GM23338 (cell line): ENCODE measurements around the gene ACSL6.

Experiments used
- CREB1 ChIP-seq: fragments of 250-450 bp; sonication (Bioruptor Pico); IDR thresholded peaks from 2 replicates; pipeline ENCODE4 v1.5.0; 2020; ENCODE audit warnings: low read depth, mild to moderate bottlenecking, moderate library complexity
- CTCF ChIP-seq, 2 experiments: fragments of 200-600 bp in 1 of 2; sonication (generic) in 1 of 2; conservative IDR thresholded peaks; 2 replicates each; pipeline versions ENCODE4 v1.5.1 to v1.6.1; 2016 to 2017; ENCODE audit warnings: antibody characterized with exemption in 2 of 2, low read depth in 2 of 2, mild to moderate bottlenecking in 2 of 2, moderate library complexity in 1 of 2
- EZH2 ChIP-seq: fragments of 200-600 bp; sonication (generic); IDR thresholded peaks from one replicate; pipeline ENCODE4 v1.8.0; 2017; ENCODE audit warnings: antibody characterized with exemption, mild to moderate bottlenecking, low read depth; ENCODE audit not compliant: unreplicated experiment
- EZH2phosphoT487 ChIP-seq: fragments of 200-600 bp; sonication (generic); IDR thresholded peaks from one replicate; pipeline ENCODE4 v1.8.1; 2018; ENCODE audit warnings: antibody characterized with exemption; ENCODE audit not compliant: unreplicated experiment
- JUNB ChIP-seq: IDR thresholded peaks from one replicate; pipeline ENCODE4 v1.6.1; 2016; ENCODE audit warnings: antibody characterized with exemption; ENCODE audit not compliant: unreplicated experiment
- POLR2AphosphoS5 ChIP-seq: IDR thresholded peaks from 2 replicates; pipeline ENCODE4 v1.6.1; 2016; ENCODE audit warnings: antibody characterized with exemption, low read depth
- REST ChIP-seq: IDR thresholded peaks from one replicate; pipeline ENCODE4 v1.6.1; 2018; ENCODE audit warnings: antibody characterized with exemption; ENCODE audit not compliant: unreplicated experiment
- STAT1 ChIP-seq: IDR thresholded peaks from one replicate; pipeline ENCODE4 v1.6.1; 2016; ENCODE audit warnings: antibody characterized with exemption; ENCODE audit not compliant: unreplicated experiment
- ZNF114 ChIP-seq: fragments of 250-450 bp; sonication (Bioruptor Pico); IDR thresholded peaks from 2 replicates; pipeline ENCODE4 v1.5.0; 2020; ENCODE audit warnings: mild to moderate bottlenecking, moderate library complexity
- ZNF331 ChIP-seq: fragments of 250-450 bp; sonication (Bioruptor Pico); IDR thresholded peaks from 2 replicates; pipeline ENCODE4 v1.5.0; 2020; ENCODE audit warnings: low read depth, mild to moderate bottlenecking, moderate library complexity
- ZNF462 ChIP-seq: fragments of 250-450 bp; sonication (Bioruptor Pico); IDR thresholded peaks from 2 replicates; pipeline ENCODE4 v1.5.0; 2020; ENCODE audit warnings: mild to moderate bottlenecking, moderate library complexity
- TF ChIP-seq, protein P1 (sequence below): IDR thresholded peaks from 2 replicates; pipeline ENCODE4 v1.6.1; 2016; ENCODE audit warnings: antibody characterized with exemption

GRCh38 chr5:132044207-132044606 lies 32.7 kb upstream of the ACSL6 start:
- no peak for TF ChIP-seq CTCF (conservative IDR thresholded peaks at IDR 0.05; ENCODE audit: low read depth in 2 of 2)
- no peak for TF ChIP-seq POLR2AphosphoS5
- TF ChIP-seq EZH2 = no peak
- no peak for TF ChIP-seq EZH2phosphoT487
- no peak for TF ChIP-seq JUNB
- TF ChIP-seq REST = no peak
- TF ChIP-seq CREB1 (CRISPR knock-in tag) = no peak
- TF ChIP-seq, protein P1, sequence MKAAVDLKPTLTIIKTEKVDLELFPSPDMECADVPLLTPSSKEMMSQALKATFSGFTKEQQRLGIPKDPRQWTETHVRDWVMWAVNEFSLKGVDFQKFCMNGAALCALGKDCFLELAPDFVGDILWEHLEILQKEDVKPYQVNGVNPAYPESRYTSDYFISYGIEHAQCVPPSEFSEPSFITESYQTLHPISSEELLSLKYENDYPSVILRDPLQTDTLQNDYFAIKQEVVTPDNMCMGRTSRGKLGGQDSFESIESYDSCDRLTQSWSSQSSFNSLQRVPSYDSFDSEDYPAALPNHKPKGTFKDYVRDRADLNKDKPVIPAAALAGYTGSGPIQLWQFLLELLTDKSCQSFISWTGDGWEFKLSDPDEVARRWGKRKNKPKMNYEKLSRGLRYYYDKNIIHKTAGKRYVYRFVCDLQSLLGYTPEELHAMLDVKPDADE = no peak
- no peak for TF ChIP-seq ZNF331 (CRISPR knock-in tag)
- no peak for TF ChIP-seq STAT1
- TF ChIP-seq ZNF114 (CRISPR knock-in tag) = no peak
- no peak for TF ChIP-seq ZNF462 (CRISPR knock-in tag)
